ENCODE results near the gene CDHR5. TPM values are rescaled to one million over a fixed set of nuclear protein-coding genes. Genes with fewer than 3 reads are reported as not detected.

Gene CDHR5
- total RNA-seq = not detected
- under 1 TPM; 0.02 to 0.16 (median 0.03) TPM for polyA plus RNA-seq
- long read RNA-seq, donor 1 = 0 reads
- long read RNA-seq, donor 2, partial matches to known transcripts = 0 of 1 reads
- long read RNA-seq, donor 2, other reads (novel, unspliced or antisense) = 0 of 1 reads

- DNase-seq = peak; percentile 67
- TF ChIP-seq, protein P1, sequence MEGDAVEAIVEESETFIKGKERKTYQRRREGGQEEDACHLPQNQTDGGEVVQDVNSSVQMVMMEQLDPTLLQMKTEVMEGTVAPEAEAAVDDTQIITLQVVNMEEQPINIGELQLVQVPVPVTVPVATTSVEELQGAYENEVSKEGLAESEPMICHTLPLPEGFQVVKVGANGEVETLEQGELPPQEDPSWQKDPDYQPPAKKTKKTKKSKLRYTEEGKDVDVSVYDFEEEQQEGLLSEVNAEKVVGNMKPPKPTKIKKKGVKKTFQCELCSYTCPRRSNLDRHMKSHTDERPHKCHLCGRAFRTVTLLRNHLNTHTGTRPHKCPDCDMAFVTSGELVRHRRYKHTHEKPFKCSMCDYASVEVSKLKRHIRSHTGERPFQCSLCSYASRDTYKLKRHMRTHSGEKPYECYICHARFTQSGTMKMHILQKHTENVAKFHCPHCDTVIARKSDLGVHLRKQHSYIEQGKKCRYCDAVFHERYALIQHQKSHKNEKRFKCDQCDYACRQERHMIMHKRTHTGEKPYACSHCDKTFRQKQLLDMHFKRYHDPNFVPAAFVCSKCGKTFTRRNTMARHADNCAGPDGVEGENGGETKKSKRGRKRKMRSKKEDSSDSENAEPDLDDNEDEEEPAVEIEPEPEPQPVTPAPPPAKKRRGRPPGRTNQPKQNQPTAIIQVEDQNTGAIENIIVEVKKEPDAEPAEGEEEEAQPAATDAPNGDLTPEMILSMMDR (IDR thresholded peaks at IDR 0.05 in 8 of 11, conservative IDR thresholded peaks at IDR 0.05 in 3 of 11) = no peak
- no peak for TF ChIP-seq POLR2A (IDR thresholded peaks at IDR 0.05)
- TF ChIP-seq POLR2AphosphoS5 (IDR thresholded peaks at IDR 0.05) = no peak
These were observed at the start of gene CDHR5 for GRCh38 chr11:624705-625635. TSS of gene CDHR5 (minus strand) at chr11:624955. CDS start at chr11:624902, 53 bp downstream.

DNA sequence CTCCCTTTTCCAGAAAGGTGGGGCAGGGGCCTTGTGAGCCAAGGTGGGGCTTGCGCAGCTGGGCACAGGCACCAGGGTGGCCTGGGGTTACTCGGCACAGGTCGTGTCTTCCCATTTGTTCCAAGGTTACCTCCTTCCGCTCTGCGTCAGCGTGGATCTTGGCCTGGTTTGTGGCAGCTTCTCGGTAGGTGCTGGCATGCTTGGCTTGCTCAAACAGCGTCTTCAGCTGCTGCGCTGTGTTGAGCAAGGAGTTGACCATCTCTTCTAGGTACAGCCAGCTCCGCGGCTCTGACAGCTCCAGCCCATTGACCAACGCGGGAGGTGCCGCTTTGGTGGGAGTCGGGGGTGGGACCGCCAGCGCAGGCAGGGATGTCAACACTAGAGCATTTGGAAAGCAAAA is 49.7 kb upstream of the CDHR5 start:
- peaks cover 0 to 3% (median under 1%) of the 10 kb centered on the region in 6 donors for H3K4me1 ChIP-seq
- no peaks in the 10 kb centered on the region for H3K27me3 ChIP-seq (replicated peaks in 1 of 7)
- no peaks in the 10 kb centered on the region for H3K9me3 ChIP-seq
- H3K27ac ChIP-seq = no peak overlapping the region
- no peak overlapping the region for H3K4me3 ChIP-seq
- TF ChIP-seq, protein P1 (IDR thresholded peaks at IDR 0.05 in 8 of 11, conservative IDR thresholded peaks at IDR 0.05 in 3 of 11) = no peak
- no peak for TF ChIP-seq POLR2A (IDR thresholded peaks at IDR 0.05)
- no peak for TF ChIP-seq POLR2AphosphoS5 (IDR thresholded peaks at IDR 0.05)
- intact Hi-C loops (cut with DNase I; ENCODE audit: low total_unique reads) = no loop called here
- H3K36me3 ChIP-seq = peaks cover 0 to 95% (median 50%) of the 10 kb centered on the region in 6 donors
- 90 to 98% (median 94%) methylated on average over 11 to 17 of the region's 17 CpGs for WGBS, 5 donors
- no peak for DNase-seq

More at GRCh38 chr11:624705-625635, at the start of gene CDHR5:
- Histone ChIP-seq H3K4me3 (no peak within 1 kb of the TSS), H3K4me1 (peaks cover 0 to 50% (median 21%) of the 10 kb centered on the region in 6 donors), H3K27ac (no peak within 1 kb of the TSS), H3K36me3 (peaks cover 0 to 21% (median 0%) of the 10 kb centered on the region in 6 donors), H3K9me3 (no peaks in the 10 kb centered on the region), H3K27me3 (replicated peaks in 1 of 7) (peaks cover 0 to 47% (median 23%) of the 10 kb centered on the region in 7 donors)
- intact Hi-C loops (cut with DNase I; ENCODE audit: low total_unique reads) = no loop called here
- 86 to 93% (median 90%) methylated on average over 27 to 33 of the region's 33 CpGs for WGBS, 5 donors

DNA sequence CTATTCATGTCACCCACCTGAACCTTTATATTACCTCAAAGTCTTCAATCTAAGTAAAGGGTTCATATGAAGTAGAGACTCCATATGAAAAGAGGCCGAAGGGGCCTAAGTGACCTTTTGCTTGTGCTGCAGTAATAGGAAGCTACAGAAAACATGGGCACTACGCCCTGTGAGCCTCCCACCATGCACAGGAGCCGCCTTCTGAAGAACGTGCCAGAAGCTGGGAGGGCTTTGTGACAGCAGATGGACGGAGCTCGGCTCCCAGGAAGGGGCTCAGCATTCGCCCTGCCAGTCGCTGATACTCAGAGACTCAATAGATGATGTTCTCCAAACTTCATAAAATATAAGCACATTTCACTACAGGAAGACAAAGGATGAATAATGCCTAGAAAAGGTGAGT is 49.1 kb upstream of the CDHR5 start:
- Histone ChIP-seq H3K36me3 (peaks cover 0 to 95% (median 45%) of the 10 kb centered on the region in 6 donors), H3K27ac (no peak overlapping the region), H3K27me3 (replicated peaks in 1 of 7) (no peaks in the 10 kb centered on the region), H3K4me1 (no peaks in the 10 kb centered on the region), H3K4me3 (no peak overlapping the region), H3K9me3 (no peaks in the 10 kb centered on the region)
- intact Hi-C loops (cut with DNase I; ENCODE audit: low total_unique reads) = no loop called here
- 91 to 97% (median 97%) methylated on average over 8 of the region's 8 CpGs for WGBS, 5 donors
- no peak for DNase-seq
- TF ChIP-seq POLR2AphosphoS5 (IDR thresholded peaks at IDR 0.05) (no peak), POLR2A (IDR thresholded peaks at IDR 0.05) (no peak)
- TF ChIP-seq, protein P1 (IDR thresholded peaks at IDR 0.05 in 8 of 11, conservative IDR thresholded peaks at IDR 0.05 in 3 of 11) = no peak
